BLaER1 (cell line): Measurements from ENCODE around the gene CD8B2.
"Not testable (repeated sequence)": the region's sequence is repeated elsewhere in the genome, so short reads cannot be mapped to it uniquely, and the experiment has no call there.

ENCODE experiments used
- H3K27ac ChIP-seq: shearing (Covaris generic); formaldehyde crosslinking; 2 replicates; pipeline ENCODE4 v1.8.1; 2022
- H3K27me3 ChIP-seq: shearing (Covaris generic); formaldehyde crosslinking; 2 replicates; pipeline ENCODE4 v1.8.1; 2022
- H3K36me3 ChIP-seq: shearing (Covaris generic); formaldehyde crosslinking; 2 replicates; pipeline ENCODE4 v1.8.1; 2022
- H3K4me1 ChIP-seq: shearing (Covaris generic); formaldehyde crosslinking; 2 replicates; pipeline ENCODE4 v1.8.1; 2022
- H3K4me2 ChIP-seq: shearing (Covaris generic); formaldehyde crosslinking; 2 replicates; pipeline ENCODE4 v1.8.1; 2022
- H3K4me3 ChIP-seq: shearing (Covaris generic); formaldehyde crosslinking; 2 replicates; pipeline ENCODE4 v1.8.1; 2022
- H3K9ac ChIP-seq: shearing (Covaris generic); formaldehyde crosslinking; 2 replicates; pipeline ENCODE4 v1.8.1; 2022
- H3K9me3 ChIP-seq: shearing (Covaris generic); formaldehyde crosslinking; 2 replicates; pipeline ENCODE4 v1.8.1; 2022
- H4K20me1 ChIP-seq: shearing (Covaris generic); formaldehyde crosslinking; 2 replicates; pipeline ENCODE4 v1.8.1; 2022
- Cebpa-rat ChIP-seq: shearing (Covaris generic); IDR thresholded peaks from 2 replicates; pipeline ENCODE4 v1.8.1; 2022

The CD8B2 gene

DNA sequence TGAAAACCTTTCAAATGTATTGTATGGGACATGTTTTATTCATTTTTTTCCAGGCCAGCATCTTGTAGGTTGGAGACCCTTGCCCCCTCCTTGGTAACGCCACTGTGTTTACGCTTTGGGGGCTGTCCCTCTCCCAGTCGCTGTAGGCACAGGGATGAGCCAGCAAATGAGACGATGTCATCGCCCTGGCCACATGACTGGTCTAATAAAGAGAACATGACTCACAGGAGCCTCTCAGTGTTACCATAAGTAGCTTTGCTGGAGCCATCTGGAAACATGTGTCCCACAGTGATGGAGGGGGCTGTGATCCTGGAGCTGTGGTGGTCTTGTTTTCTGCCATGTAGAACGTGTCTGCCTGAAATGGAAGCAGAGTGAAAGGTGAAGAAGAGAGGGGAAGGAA, 78.9 kb downstream of the CD8B2 start:
- H3K4me1 ChIP-seq = peaks cover 41% of the 10 kb centered on the region
- TF ChIP-seq Cebpa-rat = no peak
- H3K9me3 ChIP-seq = no peaks in the 10 kb centered on the region
- H3K36me3 ChIP-seq = no peaks in the 10 kb centered on the region
- peak overlapping the region; percentile 39 for H3K4me2 ChIP-seq
- H4K20me1 ChIP-seq = no peaks in the 10 kb centered on the region
- no peaks in the 10 kb centered on the region for H3K27me3 ChIP-seq
- H3K27ac ChIP-seq = no peak overlapping the region
- H3K4me3 ChIP-seq = no peak overlapping the region
- no peak overlapping the region for H3K9ac ChIP-seq

DNA sequence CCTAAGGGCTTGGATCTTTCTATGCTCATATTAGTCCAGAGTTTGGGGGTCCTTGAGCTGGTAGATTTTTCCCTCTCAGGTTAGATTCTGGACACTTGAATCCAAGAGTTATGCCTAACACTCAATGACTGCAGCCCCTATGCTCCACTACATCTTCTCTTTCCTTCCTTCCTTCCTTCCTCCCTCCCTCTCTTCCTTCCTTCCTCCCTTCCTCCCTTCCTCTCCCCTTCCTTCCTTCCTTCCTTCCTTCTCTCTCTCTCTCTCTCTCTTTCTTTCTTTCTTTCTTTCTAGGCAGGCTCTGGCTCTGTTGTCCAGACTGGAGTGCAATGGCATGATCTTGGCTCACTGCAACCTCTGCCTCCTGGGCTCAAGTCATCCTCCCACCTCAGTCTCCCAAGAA, 79.3 kb downstream of the CD8B2 start:
- H4K20me1 ChIP-seq, H3K9me3 ChIP-seq, H3K27me3 ChIP-seq, H3K27ac ChIP-seq, H3K4me3 ChIP-seq, H3K9ac ChIP-seq, H3K36me3 ChIP-seq: not testable (repeated sequence)
- Histone ChIP-seq H3K4me1 (peaks cover 41% of the 10 kb centered on the region), H3K4me2 (peak overlapping the region; percentile 39)

GRCh38 chr2:106570316-106570715, 83.2 kb downstream of the CD8B2 start:
- Histone ChIP-seq H3K4me1 (peaks cover 24% of the 10 kb centered on the region), H4K20me1 (no peaks in the 10 kb centered on the region), H3K36me3 (no peaks in the 10 kb centered on the region), H3K9me3 (no peaks in the 10 kb centered on the region), H3K4me3 (no peak overlapping the region), H3K27ac (no peak overlapping the region), H3K4me2 (no peak overlapping the region), H3K9ac (no peak overlapping the region), H3K27me3 (no peaks in the 10 kb centered on the region)
- TF ChIP-seq Cebpa-rat = no peak
